Measurements from ENCODE around the gene ACAA2. TPM values are rescaled to one million over a fixed set of nuclear protein-coding genes. Genes with fewer than 3 reads are reported as not detected.

Gene ACAA2
- total and polyA plus RNA-seq, 4 donors = 55.6 to 1,315 (median 646) TPM

DNA sequence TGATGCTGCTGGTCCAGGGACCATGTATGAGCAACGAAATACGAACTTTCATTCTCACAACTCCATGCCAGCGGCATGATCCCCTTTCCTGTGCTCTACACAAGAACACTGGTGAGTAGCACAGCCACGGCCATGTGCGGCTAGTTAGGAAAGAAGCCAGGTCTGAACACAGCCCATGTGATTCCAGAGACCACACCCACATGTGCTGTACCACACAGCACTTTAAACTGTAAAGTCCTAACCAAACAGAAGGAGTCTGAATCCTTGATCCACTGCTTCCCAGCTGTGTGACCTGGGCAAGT is 33.0 kb upstream of the ACAA2 start (continued):
- no peak for TF ChIP-seq JUND (IDR thresholded peaks at IDR 0.05)
- no peak for TF ChIP-seq FOXA1 (IDR thresholded peaks at IDR 0.05)

- Histone ChIP-seq H3K27me3 (ENCODE audit: control insufficient read depth in 4 of 4, insufficient read depth in 4 of 4, low read length in 3 of 4) (no peaks in the 10 kb centered on the region), H3K9ac (ENCODE audit: low read depth in 1 of 2, low read length in 2 of 2) (no peak overlapping the region), H3K4me1 (ENCODE audit: control insufficient read depth in 4 of 4, insufficient read depth in 4 of 4, low read length in 3 of 4) (peaks cover 0 to 14% (median 10%) of the 10 kb centered on the region in 4 donors), H3K9me3 (ENCODE audit: control insufficient read depth in 4 of 4, low read length in 3 of 4) (no peaks in the 10 kb centered on the region), H3K36me3 (ENCODE audit: control insufficient read depth in 4 of 4, insufficient read depth in 3 of 4, low read depth in 1 of 4, low read length in 3 of 4) (peaks cover 0 to 2% (median 0%) of the 10 kb centered on the region in 4 donors), H3K4me3 (ENCODE audit: low read depth in 1 of 3, low read length in 3 of 3) (no peak overlapping the region), H3K27ac (ENCODE audit: low read depth in 1 of 2, low read length in 2 of 2) (no peak overlapping the region)
- 82% methylated on average over 6 of the region's 6 CpGs for WGBS
- no peak for TF ChIP-seq FOXA2 (IDR thresholded peaks at IDR 0.05)
- TF ChIP-seq, protein P1, sequence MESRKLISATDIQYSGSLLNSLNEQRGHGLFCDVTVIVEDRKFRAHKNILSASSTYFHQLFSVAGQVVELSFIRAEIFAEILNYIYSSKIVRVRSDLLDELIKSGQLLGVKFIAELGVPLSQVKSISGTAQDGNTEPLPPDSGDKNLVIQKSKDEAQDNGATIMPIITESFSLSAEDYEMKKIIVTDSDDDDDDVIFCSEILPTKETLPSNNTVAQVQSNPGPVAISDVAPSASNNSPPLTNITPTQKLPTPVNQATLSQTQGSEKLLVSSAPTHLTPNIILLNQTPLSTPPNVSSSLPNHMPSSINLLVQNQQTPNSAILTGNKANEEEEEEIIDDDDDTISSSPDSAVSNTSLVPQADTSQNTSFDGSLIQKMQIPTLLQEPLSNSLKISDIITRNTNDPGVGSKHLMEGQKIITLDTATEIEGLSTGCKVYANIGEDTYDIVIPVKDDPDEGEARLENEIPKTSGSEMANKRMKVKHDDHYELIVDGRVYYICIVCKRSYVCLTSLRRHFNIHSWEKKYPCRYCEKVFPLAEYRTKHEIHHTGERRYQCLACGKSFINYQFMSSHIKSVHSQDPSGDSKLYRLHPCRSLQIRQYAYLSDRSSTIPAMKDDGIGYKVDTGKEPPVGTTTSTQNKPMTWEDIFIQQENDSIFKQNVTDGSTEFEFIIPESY (IDR thresholded peaks at IDR 0.05) = no peak
- TF ChIP-seq, protein P2, sequence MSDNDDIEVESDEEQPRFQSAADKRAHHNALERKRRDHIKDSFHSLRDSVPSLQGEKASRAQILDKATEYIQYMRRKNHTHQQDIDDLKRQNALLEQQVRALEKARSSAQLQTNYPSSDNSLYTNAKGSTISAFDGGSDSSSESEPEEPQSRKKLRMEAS (IDR thresholded peaks at IDR 0.05) = no peak
- no peak for TF ChIP-seq GABPA (IDR thresholded peaks at IDR 0.05 in 1 of 2, conservative IDR thresholded peaks at IDR 0.05 in 1 of 2)
- no peak for TF ChIP-seq EGR1 (IDR thresholded peaks at IDR 0.05; ENCODE audit: low read depth in 2 of 2)
- TF ChIP-seq RAD21 (IDR thresholded peaks at IDR 0.05) = no peak
- TF ChIP-seq SP1 (IDR thresholded peaks at IDR 0.05) = no peak
- no peak for DNase-seq (ENCODE audit: low spot score)
Observed at GRCh38 chr18:49845629-49846360, 32.5 kb upstream of the ACAA2 start.

DNA sequence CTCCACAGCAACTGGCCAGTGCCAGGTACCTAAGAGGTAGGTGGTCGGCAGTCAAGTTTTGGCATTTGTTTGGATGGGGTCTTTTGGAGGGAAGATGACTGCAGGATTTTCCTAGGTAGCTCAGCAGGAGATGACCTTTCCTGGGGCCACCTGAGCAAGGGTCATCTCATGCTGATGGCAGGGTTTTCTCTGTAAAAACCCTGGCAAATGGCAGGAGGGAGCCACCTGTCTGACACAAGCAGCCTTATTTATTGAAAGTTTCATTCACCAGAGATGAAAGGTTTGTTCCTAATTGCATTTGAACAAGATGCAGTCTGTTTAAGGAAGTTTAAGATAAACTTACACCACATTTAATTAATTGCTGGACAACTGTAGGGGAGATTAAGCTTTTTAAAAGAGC is 31.6 kb upstream of the ACAA2 start:
- H3K9me3 ChIP-seq (ENCODE audit: control insufficient read depth in 4 of 4, low read length in 3 of 4) = no peaks in the 10 kb centered on the region
- DNase-seq (ENCODE audit: low spot score) = no peak
- no peak overlapping the region for H3K9ac ChIP-seq (ENCODE audit: low read depth in 1 of 2, low read length in 2 of 2)
- H3K27me3 ChIP-seq (ENCODE audit: control insufficient read depth in 4 of 4, insufficient read depth in 4 of 4, low read length in 3 of 4) = no peaks in the 10 kb centered on the region
- H3K36me3 ChIP-seq (ENCODE audit: control insufficient read depth in 4 of 4, insufficient read depth in 3 of 4, low read depth in 1 of 4, low read length in 3 of 4) = peaks cover 0 to 2% (median under 1%) of the 10 kb centered on the region in 4 donors
- H3K4me1 ChIP-seq (ENCODE audit: control insufficient read depth in 4 of 4, insufficient read depth in 4 of 4, low read length in 3 of 4) = peaks cover 0 to 18% (median 10%) of the 10 kb centered on the region in 4 donors
- no peak overlapping the region for H3K27ac ChIP-seq (ENCODE audit: low read depth in 1 of 2, low read length in 2 of 2)
- 92% methylated on average over 1 of the region's 1 CpG for WGBS
- H3K4me3 ChIP-seq (ENCODE audit: low read depth in 1 of 3, low read length in 3 of 3) = no peak overlapping the region
- peak; percentile 13 to 22 for TF ChIP-seq HNF4A (conservative IDR thresholded peaks at IDR 0.05)
- TF ChIP-seq, protein P3, sequence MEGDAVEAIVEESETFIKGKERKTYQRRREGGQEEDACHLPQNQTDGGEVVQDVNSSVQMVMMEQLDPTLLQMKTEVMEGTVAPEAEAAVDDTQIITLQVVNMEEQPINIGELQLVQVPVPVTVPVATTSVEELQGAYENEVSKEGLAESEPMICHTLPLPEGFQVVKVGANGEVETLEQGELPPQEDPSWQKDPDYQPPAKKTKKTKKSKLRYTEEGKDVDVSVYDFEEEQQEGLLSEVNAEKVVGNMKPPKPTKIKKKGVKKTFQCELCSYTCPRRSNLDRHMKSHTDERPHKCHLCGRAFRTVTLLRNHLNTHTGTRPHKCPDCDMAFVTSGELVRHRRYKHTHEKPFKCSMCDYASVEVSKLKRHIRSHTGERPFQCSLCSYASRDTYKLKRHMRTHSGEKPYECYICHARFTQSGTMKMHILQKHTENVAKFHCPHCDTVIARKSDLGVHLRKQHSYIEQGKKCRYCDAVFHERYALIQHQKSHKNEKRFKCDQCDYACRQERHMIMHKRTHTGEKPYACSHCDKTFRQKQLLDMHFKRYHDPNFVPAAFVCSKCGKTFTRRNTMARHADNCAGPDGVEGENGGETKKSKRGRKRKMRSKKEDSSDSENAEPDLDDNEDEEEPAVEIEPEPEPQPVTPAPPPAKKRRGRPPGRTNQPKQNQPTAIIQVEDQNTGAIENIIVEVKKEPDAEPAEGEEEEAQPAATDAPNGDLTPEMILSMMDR (IDR thresholded peaks at IDR 0.05; ENCODE audit: low read depth, low read length, missing input control) = no peak
- TF ChIP-seq RXRA (IDR thresholded peaks at IDR 0.05) = peak in 1 of 2 donors; percentile 33
- TF ChIP-seq RAD21 (IDR thresholded peaks at IDR 0.05) = peak; percentile 61 to 68
- TF ChIP-seq, protein P4, sequence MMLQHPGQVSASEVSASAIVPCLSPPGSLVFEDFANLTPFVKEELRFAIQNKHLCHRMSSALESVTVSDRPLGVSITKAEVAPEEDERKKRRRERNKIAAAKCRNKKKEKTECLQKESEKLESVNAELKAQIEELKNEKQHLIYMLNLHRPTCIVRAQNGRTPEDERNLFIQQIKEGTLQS (IDR thresholded peaks at IDR 0.05) = no peak
